BE2C (cell line): Measurements from ENCODE around the gene OCA2.

Experiments used
- DNase-seq: peaks from one replicate; pipeline ENCODE4 v3.0.0-alpha.2; 2020
- H3K27me3 ChIP-seq: fragments of 250-450 bp; sonication (Bioruptor Pico); 2 replicates; pipeline ENCODE4 v1.5.1; 2020; ENCODE audit warnings: mild to moderate bottlenecking
- H3K36me3 ChIP-seq: fragments of 250-450 bp; sonication (Bioruptor Pico); 2 replicates; pipeline ENCODE4 v1.5.1; 2020; ENCODE audit warnings: mild to moderate bottlenecking
- H3K4me1 ChIP-seq: fragments of 250-450 bp; sonication (Bioruptor Pico); 2 replicates; pipeline ENCODE4 v1.5.1; 2020
- H3K4me3 ChIP-seq: 2 replicates; pipeline ENCODE4 v1.5.1; 2011; ENCODE audit warnings: low read depth, low read length
- H3K9me3 ChIP-seq: fragments of 250-450 bp; sonication (Bioruptor Pico); 2 replicates; pipeline ENCODE4 v1.5.1; 2020
- CTCF ChIP-seq: IDR thresholded peaks from 2 replicates; pipeline ENCODE4 v1.5.1; 2012; ENCODE audit warnings: mild to moderate bottlenecking, low read depth, low read length

OCA2 gene

GRCh38 chr15:28022181-28022580, 76.9 kb downstream of the OCA2 start:
- H3K4me3 ChIP-seq: no peak overlapping the region
- H3K27me3 ChIP-seq: no peaks in the 10 kb centered on the region
- no peak for DNase-seq
- TF ChIP-seq CTCF: no peak
- no peaks in the 10 kb centered on the region for H3K36me3 ChIP-seq
- H3K4me1 ChIP-seq: peaks cover 6% of the 10 kb centered on the region
- no peaks in the 10 kb centered on the region for H3K9me3 ChIP-seq

- H3K4me3 ChIP-seq: no peak overlapping the region
- no peaks in the 10 kb centered on the region for H3K9me3 ChIP-seq
- TF ChIP-seq CTCF: peak; percentile 94
- peaks cover 6% of the 10 kb centered on the region for H3K4me1 ChIP-seq
- H3K27me3 ChIP-seq: no peaks in the 10 kb centered on the region
- H3K36me3 ChIP-seq: no peaks in the 10 kb centered on the region
- DNase-seq: peak; percentile 98
Measured at GRCh38 chr15:28021281-28022039, 77.7 kb downstream of the OCA2 start.

GRCh38 chr15:28020644-28021043, 78.5 kb downstream of the OCA2 start:
- H3K4me1 ChIP-seq: peaks cover 6% of the 10 kb centered on the region
- no peak for TF ChIP-seq CTCF
- H3K4me3 ChIP-seq: no peak overlapping the region

GRCh38 chr15:28019594-28020309, 79.4 kb downstream of the OCA2 start:
- Histone ChIP-seq H3K27me3 (no peaks in the 10 kb centered on the region), H3K9me3 (no peaks in the 10 kb centered on the region), H3K4me3 (no peak overlapping the region), H3K4me1 (peaks cover 6% of the 10 kb centered on the region), H3K36me3 (no peaks in the 10 kb centered on the region)
- no peak for TF ChIP-seq CTCF
- DNase-seq: no peak

More at GRCh38 chr15:28020644-28021043, 78.5 kb downstream of the OCA2 start:
- H3K9me3 ChIP-seq: no peaks in the 10 kb centered on the region
- no peaks in the 10 kb centered on the region for H3K36me3 ChIP-seq
- no peaks in the 10 kb centered on the region for H3K27me3 ChIP-seq
- DNase-seq: no peak

GRCh38 chr15:28018291-28019044, 80.6 kb downstream of the OCA2 start:
- peaks cover 6% of the 10 kb centered on the region for H3K4me1 ChIP-seq
- DNase-seq: no peak
- H3K4me3 ChIP-seq: no peak overlapping the region
- H3K27me3 ChIP-seq: no peaks in the 10 kb centered on the region
- H3K9me3 ChIP-seq: no peaks in the 10 kb centered on the region
- TF ChIP-seq CTCF: no peak
- no peaks in the 10 kb centered on the region for H3K36me3 ChIP-seq
